Stimulated activated CD4-positive, alpha-beta T cell treated with anti-CD3 and anti-CD28 coated beads, Interleukin-12 subunit alpha, Interleukin-12 subunit beta, amount 100 ng/mL, for 4 hours (primary cell): ENCODE data around the gene MICAL3.
"Not testable (repeated sequence)": the region's sequence is repeated elsewhere in the genome, so short reads cannot be mapped to it uniquely, and the experiment has no call there.

ENCODE experiments used
- DNase-seq: peaks from one replicate; pipeline ENCODE4 v3.0.0-alpha.2; 2020

Gene MICAL3

DNA sequence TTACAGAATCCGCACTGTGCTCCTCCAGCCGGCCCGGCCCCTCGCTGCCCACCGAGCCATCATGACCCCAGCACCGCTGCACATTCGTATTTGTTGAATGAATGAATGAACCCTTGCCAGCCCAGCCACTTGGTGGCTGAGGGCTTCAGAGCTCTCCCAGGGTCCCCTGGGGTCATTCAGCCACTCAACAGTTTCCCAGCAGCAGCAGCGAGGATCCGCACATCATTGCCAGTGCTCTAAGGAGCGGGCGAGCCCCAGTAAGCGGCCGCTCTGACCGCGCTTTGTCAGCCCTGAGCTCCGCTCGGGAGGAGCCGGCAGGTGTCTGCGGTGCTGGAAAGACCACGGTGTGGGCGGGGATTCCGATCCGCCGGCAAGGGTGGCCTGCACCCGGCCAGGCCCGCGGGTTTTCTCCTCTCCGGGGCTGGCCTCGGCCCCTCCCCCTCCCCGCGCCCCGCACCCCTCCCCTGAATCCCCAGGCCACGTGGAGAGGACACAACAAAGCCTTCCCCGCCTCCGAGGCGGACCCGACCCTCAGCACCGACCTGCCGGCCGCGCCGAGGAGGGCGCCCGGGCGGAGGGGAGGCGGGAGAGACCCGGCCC lies 250.7 kb downstream of the MICAL3 start:
- peak; percentile 57 for DNase-seq

DNA sequence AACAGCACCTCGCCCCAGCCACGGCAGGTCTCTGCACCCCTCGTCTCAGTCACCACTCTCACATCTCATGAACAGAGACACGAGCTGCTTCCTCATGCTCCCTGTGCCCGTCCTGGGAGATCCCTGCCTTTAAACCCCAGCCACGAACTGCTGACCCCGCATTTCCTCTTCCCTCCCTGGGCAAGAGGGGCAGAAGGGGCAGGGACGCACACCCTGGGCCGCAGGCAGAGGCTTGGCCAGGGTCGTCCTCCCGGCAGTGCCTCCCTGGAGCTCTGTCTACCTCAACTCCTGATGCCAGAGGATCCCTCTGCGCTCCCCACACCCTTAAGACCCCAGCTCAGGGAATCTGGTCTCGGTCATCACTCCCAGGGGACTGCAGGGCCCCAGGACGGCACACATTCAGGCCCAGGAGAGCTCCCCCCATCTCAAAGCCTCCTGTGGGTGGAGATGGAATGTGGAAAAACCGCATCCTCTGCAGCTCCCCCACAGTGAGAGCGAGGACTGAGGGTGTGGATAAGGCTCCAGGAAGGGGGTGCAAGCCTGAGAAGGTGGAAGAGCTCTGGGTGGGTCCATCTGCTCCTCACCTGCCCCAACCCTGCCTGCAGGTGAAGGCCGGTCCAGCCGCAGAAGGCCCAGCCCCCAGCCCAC lies 251.3 kb downstream of the MICAL3 start:
- DNase-seq, result no peak

DNA sequence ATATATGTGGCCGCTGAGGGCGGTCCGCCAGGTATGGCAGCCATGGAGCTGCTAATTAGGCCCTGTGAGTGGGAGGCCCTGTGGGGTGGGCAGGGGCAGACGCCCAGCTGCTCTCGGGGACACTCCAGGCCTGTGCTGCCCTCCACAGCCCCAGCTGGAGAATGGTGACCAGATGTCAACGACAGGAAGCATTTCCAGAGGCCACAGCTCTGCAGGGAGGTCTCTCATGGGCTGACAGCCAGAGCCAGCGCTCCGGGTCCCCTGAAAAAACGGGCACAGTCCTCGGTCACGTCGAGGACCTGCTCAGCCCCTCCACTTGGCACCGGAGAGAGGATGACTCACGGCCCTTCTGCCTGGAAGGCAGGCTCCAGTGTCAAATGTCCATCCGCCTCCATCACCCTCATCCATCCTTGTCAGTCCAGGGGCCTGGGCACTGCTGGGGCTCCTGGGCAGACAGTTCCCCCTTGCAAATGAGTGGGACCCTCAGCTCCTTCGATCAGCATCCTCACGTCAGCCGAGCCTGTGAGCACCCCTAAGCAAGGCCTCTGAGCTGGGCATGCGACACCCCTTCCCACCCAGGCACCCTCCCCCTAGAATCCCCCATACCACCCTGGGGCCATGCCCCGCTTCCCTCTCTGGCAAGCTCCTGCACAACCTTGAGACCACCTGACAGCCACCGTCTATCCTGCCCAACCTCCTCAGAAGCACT lies 252.0 kb downstream of the MICAL3 start:
- DNase-seq, result no peak

DNA sequence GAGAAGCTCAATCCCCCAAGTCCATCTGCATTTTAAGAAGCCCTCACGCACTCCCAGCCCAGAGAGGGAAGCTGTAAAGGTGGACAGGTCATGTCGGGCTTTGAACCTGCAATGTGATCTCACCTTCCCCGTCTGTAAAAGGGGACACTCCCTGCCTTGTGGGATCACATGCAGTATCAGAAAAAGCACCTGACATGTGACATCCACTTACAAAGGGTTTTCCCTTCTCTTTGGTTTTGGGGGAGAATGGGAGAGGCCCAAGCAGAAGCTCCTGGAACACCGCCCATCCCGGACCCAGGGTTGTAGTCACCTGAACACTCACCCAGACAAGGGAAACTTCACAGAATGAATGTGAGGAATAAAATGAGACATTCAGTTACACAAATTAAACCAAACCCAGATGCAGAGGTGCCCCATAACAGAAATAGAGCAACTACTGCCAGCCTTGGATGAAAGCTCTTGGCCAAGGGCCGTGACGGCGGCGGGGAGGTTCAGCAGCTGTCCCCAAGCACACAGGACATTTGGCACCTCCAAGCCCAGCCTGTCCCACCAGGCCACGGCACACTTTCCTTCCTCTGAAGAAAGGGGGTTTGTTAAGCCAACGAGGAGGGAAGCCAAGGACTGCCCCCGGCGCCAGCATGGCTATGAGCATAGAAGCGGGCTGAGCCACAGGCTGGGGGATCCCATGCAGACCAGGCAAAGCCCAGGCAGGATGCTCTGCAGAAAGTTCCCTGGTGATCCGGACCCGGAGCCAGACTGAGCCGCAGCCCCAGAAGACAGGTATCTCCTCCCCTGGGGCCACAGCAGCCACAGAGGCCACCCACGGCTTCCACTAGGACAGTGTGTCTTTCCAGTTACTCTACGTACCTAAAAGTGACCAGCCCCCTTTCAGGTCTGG lies 253.9 kb downstream of the MICAL3 start:
- no peak for DNase-seq

DNA sequence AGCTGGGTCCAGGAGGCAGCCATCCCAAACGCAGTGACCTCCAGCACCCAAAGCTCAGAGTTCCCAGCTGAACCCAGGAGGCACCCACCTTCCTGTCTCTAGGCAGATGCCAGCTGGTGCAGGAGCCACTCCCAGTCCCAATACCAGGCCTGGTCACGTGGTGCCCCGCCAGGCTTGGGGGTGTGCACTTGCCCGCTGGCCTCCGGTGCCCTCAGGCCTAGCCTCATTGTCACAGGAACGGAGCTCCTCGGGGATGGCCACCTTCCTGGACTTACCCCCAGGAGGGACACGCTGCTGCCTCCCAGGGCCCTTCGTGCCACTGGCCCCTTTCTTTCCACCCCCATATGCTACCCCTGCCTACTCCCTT lies 254.7 kb downstream of the MICAL3 start:
- no peak for DNase-seq

DNA sequence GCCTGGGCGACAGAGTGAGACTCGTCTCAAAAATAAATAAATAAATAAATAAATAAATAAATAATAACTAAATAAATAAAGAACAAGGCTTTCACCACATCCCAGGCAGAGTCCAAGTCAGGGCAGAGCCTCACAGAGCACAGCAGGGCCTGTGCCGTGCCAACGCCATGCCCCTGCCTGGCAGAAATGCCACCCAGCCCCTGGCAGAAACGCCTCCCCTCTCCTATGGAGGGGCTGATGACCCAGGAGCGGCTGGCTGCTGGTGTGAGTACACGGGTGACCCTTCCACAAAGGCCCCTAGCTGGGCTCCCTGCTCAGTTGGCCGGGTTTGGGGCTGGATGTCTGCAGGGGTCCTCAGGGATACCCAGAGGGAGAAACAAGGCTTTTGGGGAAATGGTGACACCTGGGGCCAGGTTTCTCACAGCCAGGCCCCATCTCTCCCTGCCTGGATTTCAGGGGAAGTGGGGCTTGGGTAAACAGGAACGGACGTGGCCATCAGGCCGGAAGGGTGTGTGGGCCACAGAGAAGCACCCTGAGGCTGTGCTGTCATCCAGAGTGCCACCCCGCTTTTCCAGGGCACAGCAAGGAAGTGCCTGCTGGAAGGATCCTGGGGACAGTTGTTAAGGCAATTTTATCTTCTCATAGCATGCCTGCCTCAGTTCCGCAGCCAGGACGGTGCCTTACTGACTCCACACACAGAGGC lies 255.2 kb downstream of the MICAL3 start:
- no peak for DNase-seq

DNA sequence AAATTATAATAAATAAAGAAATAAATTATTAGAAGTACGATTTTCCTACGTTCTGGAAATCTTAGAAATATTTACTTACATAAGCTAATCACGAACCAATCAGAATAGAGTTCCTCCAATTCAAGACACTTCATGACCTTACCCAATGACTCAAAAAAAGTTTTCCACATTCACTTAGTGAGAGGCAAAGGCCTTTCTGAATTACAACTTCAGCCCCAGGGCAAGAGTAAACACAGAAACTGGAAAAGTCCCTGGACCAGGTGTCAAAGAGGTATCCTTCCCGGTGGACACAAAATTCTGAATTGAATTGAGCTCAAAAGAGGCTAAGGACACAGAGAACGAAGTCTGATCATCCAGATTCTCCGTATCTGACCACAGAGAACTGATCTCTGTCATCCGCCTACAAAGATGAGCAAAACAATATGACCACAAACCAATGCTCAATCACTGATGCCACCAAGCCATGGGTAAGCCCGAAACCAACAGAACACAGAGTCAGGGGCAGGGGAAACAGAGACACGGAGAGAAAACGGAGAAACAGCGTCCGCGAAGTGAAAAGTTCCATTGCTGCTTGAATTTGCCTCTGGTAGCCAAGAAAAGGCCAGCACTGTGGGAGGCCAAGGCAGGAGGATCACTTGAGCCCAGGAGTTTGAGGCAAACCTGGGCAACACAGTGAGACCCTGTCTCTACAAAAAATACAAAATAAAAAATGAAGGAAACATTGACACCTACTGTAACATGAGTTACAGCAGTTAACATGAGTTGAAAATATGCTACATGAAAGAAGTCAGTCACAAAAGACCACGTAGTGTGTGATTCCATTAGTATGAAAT lies 256.9 kb downstream of the MICAL3 start:
- DNase-seq, result no peak

DNA sequence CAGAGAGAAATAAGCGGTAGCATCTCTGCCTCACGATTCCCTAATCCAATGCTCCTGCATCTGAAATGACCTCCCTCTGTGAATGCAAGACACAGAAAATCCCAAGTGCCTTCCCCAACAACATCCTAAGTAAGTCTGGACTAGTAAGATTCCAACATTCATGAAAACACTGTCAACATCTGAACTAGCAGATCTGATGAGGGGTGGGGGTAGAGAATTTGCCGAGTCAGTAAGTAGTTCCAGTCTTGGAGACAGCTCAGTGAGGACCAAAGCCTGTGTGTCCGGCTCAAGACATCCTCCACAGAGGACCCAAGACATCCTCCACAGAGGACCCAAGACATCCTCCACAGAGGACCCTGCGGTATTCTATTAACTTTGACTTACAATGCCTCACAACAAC lies 259.5 kb downstream of the MICAL3 start:
- DNase-seq, result not testable (repeated sequence)

DNA sequence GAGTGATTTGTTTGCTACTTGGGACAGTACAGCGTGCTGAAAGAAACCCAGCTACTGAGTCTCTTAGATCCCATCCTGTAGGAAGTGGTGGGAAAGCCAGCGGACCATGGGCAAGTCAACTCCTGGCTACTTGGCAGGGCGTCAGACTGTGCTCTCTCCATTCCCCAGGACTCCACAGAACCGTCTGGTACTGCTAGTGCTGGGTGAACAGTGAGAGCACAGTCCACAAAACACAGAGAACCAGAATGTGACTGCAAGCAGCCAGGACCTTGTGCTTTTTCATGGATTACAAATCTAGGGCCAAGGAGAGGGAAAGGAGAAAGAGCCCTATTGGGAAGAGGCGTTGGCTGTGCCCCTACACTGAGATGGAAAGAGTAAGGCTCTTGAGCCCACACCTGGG lies 260.3 kb downstream of the MICAL3 start:
- DNase-seq, result no peak

DNA sequence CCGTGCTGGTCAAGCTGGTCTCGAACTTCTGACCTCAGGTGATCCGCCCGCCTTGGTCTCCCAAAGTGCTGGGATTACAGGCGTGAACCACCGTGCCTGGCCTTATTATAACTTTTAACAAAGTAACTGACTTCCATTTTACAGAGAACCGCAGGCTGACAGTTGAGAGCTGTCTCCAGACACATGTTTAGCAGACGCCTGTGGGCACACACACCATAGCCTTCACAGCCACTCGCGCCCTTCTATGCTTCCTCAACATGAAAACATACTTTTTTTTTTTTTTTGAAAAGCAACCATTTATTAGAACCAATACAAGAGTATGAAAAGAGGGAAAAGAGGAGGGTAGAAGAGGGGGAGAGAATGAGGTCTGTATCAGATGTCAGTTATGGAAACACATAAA lies 260.9 kb downstream of the MICAL3 start:
- not testable (repeated sequence) for DNase-seq

DNA sequence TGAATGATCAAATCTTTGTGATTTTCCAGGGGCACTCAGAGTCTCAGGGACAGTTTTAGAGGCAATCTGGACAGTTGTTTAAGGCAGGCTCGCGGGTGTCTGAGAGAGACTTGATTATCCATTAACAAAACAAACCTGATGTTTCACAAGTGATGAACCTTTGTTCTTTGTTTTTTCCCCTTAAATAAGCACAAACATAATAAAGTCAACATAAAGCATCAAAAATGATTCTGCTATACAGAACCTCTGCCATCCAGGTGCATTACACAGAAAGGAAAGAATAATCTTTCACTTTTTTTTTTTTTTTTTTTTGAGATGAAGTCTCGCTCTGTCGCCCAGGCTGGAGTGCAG lies 263.2 kb downstream of the MICAL3 start:
- DNase-seq, result no peak

DNA sequence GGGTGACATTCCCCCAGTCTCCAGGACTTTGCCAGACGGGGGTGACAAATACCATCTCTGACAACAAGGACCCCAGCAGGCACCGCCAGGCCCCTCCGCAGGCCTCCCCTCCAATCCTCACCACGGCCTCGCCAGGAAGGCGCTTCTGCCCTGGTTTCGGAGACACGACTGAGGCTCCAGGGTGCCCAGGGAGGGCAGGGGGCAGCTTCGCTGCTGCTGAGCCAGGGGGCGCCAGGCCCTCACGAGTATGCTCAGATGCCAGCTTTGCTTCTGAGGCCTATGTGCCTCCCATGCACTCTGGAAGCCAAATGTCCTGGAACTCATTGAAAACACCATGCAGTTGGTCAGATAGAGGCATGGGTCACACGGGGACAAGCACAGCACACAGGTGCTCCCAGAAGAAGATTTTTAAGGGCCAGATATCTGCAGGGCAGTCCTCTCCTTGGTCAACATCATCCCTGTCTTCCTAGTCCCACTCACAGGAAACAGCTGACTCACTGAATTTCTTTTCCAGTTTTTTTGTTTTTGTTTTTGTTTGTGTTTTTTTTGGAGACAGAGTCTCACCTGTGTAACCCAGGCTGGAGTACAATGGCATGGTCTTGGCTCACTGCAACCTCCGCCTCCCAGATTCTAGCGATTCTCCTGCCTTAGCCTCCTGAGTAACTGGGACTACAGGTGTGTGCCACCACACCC lies 270.0 kb downstream of the MICAL3 start:
- DNase-seq, result no peak

DNA sequence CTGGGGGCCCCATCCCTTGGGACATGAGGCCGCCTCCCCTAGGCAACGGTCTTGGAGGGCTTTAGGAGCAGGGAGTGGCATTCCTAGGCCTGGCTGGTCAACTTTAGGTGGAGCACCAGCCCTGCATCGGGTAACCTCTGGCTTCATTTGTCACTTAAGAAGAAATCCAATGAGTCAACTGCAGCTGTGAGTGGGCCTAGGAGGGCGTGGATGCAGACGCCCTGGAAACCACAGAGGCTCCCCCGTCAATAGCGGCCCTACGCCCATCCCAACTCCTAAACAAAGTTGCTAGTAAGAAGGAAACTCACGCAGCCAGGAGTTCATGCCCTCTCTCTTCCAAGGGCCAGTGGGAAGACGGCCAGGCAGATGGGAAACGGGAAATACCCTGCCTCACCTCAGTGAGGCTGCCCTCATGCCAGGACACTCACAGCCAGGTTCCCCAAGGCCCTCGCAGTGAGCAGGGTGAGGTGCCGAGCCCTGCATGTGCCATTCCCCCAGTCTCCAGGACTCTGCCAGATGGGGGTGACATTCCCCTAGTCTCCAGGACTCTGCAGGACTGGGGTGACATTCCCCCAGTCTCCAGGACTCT lies 270.9 kb downstream of the MICAL3 start:
- no peak for DNase-seq

DNA sequence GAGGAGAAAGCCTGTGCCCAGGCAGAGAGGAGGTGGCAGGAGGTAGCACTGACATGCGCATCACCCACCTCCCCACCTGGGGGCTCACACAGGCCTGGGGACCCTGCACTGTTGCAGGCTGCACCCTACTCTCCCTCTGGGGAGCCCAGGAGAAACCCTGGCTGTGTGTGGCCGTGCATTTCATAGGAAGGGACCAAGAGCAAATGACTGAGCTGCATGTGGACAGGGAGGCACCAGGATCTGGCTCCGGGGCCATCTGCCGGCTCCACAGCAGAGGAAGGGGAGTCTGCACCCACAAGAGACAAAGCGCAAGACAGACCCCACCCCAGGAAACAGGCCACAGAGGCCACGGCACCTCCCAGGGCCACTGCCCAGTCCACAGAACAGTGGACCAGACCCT lies 272.8 kb downstream of the MICAL3 start:
- DNase-seq, result no peak

DNA sequence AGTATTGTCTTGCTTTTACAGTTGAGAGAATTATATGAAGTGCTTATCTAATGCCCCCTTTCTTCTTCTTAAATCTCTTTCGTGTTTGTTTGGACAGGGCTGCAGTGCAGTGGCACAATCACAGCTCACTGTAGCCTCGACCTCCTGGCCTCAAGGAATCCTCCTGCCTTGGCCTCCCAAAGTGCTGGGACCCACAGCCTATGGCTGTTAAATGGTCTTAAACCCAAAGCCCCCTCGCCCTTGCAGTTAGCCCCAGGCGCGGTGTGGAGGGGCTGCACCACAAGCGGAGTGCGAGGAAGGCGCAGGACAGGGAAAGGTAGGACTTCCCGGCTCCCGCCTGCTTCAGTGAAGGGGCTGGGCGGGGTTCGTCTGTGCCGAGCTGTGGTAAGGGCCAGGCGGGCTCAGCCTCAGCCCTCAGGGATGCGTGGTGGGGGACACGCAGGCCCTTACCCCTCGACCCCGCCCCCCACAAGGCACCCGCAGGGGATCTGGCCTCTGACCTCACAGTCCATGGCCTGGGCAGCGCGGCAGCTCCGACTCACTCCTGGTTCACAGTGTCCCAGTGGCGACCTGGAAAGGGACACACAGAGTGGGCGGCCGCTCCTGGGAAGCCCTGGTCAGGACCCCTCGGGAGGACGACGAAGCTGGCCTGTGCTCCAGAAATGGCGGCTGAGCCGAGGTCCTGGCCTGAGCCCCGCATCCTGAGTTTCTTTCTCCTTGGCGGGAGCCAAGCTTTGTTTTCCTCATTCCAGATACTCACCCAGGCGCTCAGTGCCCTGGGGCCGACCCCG lies 274.6 kb downstream of the MICAL3 start:
- no peak for DNase-seq

DNA sequence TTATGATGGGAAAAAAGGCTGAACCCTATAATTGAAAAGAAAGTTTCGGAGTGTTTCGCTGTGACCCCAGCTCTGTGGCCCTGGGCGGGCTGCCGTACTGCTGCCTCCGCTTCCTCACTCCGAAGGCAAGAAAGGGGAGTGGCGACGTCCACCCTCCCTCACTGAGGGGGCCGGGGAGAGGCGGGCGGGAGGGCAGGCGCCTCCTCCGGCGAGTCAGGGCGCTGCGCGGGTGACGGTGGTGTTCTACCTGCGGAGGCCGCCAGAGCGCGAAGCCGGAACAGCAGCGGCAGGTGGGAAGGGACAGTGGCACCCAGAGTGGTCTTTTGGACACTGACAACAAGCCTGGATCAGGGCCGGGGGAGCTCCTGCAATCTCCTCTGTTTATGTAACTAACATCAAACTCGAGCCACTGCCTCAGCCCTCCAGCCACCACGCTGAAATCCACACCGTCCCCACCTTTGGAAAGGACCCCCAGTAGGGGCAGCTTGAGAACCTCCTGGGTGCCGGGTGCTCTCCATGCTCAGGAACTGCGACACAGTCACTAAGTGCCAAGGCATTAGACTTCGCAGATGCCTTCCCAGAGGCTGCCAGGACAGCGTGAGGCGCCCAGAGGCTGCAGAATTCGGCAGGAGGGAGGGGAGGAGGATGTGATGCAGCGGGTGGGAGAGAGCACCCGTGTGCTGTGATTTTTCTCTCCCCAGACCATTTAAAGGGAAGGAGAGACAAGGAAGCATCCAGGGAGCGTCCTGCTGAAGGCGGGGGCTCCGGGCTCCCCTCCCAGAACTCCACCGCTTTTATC lies 275.6 kb downstream of the MICAL3 start:
- DNase-seq, result no peak

DNA sequence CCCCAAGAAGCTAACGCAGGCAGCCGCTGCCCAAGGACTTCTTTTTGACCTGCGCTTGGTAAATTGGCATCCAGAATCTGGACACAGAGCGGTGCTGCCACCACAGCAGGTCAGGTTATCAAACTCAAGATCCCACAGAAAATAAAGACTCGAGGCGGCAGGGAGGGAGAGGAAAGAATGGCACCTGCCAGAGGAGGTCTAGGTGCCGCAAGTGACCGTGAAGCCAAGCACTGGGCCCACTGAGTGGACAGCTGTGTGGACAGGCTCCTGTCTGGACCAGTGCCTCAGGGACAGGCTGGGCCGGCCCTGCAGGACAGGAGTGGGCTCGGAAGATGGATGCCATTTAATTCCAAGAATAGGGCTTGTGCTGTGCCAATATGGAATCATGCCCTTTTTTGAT lies 277.4 kb downstream of the MICAL3 start:
- no peak for DNase-seq

DNA sequence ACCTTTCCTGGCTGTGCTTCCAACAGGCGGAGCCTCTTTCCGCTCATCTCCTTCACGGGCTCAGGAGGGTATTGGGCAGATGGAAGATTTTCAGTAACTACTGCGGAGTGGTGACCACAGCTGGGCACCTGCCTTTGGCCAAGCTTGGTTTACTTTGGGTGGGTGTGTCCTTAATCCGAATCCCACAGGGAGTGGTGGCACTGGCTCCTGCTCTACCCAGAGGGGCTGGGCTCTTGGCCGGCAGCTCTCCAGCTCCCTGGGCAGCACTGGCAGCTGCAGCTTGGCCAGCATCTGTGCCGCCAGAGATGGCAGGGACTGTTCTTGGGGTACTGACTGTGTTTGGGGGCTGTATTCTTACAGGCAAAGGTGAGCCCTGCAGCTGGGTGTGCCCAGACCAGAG lies 279.9 kb downstream of the MICAL3 start:
- no peak for DNase-seq
